GM12892 (cell line): Measurements from ENCODE around the gene GAB3.

Experiments
- DNase-seq: peaks from one replicate; pipeline ENCODE4 v3.0.0; 2011; ENCODE audit not compliant: insufficient read length
- FAIRE-seq: peaks from 2 replicates; lab custom pipeline; 2011; peaks lifted over from hg19 to GRCh38; lab: Jason Lieb, UNC
- POLR2A ChIP-seq: IDR thresholded peaks from 2 replicates; pipeline ENCODE4 v1.6.1; 2011; ENCODE audit warnings: low read depth, low read length, control low read depth
- POLR2AphosphoS5 ChIP-seq: IDR thresholded peaks from 2 replicates; pipeline ENCODE4 v1.6.1; 2011; ENCODE audit warnings: low read depth, low read length, control low read depth
- TAF1 ChIP-seq: IDR thresholded peaks from 2 replicates; pipeline ENCODE4 v1.6.1; 2011; ENCODE audit warnings: low read depth, mild to moderate bottlenecking, control low read depth, low read length, borderline replicate concordance

The GAB3 gene

GRCh38 chrX:154748712-154749339 lies 2.1 kb downstream of the GAB3 start:
- FAIRE-seq (peak; percentile 75), DNase-seq (no peak)
- no peak for TF ChIP-seq POLR2A
- no peak for TF ChIP-seq POLR2AphosphoS5
- TF ChIP-seq TAF1, result no peak

- DNase-seq (no peak), FAIRE-seq (no peak)
- TF ChIP-seq POLR2A (no peak), POLR2AphosphoS5 (no peak), TAF1 (no peak)
Observed at GRCh38 chrX:154742613-154743012, 8.3 kb downstream of the GAB3 start.

GRCh38 chrX:154739952-154740465 lies 10.9 kb downstream of the GAB3 start:
- TF ChIP-seq TAF1, result no peak
- TF ChIP-seq POLR2AphosphoS5, result no peak
- no peak for TF ChIP-seq POLR2A
- DNase-seq (no peak), FAIRE-seq (no peak)

- TF ChIP-seq POLR2A, result no peak
- DNase-seq (no peak), FAIRE-seq (peak; percentile 76)
Observed at GRCh38 chrX:154738011-154738738, 12.7 kb downstream of the GAB3 start.

GRCh38 chrX:154737136-154737535 lies 13.7 kb downstream of the GAB3 start:
- DNase-seq, result no peak
- peak; percentile 17 for FAIRE-seq
- no peak for TF ChIP-seq TAF1
- TF ChIP-seq POLR2AphosphoS5, result no peak
- TF ChIP-seq POLR2A, result no peak

GRCh38 chrX:154735695-154736393 lies 15.0 kb downstream of the GAB3 start:
- no peak for FAIRE-seq

GRCh38 chrX:154734061-154734781 lies 16.7 kb downstream of the GAB3 start:
- TF ChIP-seq TAF1, result no peak
- FAIRE-seq (peak; percentile 77), DNase-seq (no peak)

More at GRCh38 chrX:154735695-154736393, 15.0 kb downstream of the GAB3 start:
- DNase-seq, result no peak
- TF ChIP-seq TAF1 (no peak), POLR2A (no peak), POLR2AphosphoS5 (no peak)

GRCh38 chrX:154733066-154733425 lies 17.8 kb downstream of the GAB3 start:
- DNase-seq (no peak), FAIRE-seq (no peak)
- TF ChIP-seq POLR2A (no peak), POLR2AphosphoS5 (no peak)

GRCh38 chrX:154732421-154733065 lies 18.3 kb downstream of the GAB3 start:
- TF ChIP-seq POLR2A, result no peak
- no peak for TF ChIP-seq POLR2AphosphoS5
- no peak for TF ChIP-seq TAF1
- peak; percentile 64 for FAIRE-seq
- no peak for DNase-seq

GRCh38 chrX:154731881-154732280 lies 19.0 kb downstream of the GAB3 start:
- DNase-seq (no peak), FAIRE-seq (no peak)
- TF ChIP-seq TAF1, result no peak

- TF ChIP-seq TAF1 (no peak), POLR2AphosphoS5 (no peak), POLR2A (no peak)
- FAIRE-seq, result no peak
- DNase-seq, result no peak
Observed at GRCh38 chrX:154731184-154731583, 19.7 kb downstream of the GAB3 start.
